CD8-positive, alpha-beta memory T cell (primary cell): Measurements from ENCODE around the gene OPN1MW. TPM values are rescaled to one million over a fixed set of nuclear protein-coding genes. Genes with fewer than 3 reads are reported as not detected.
"Not testable (repeated sequence)": the region's sequence is repeated elsewhere in the genome, so short reads cannot be mapped to it uniquely, and the experiment has no call there.

Experiments
- CTCF ChIA-PET: fragments of 350-600 bp; sonication (Branson Sonifier 250); formaldehyde crosslinking; loops from one replicate; lab custom pipeline; 2021; ENCODE audit warnings: antibody characterized with exemption; lab: Charles Lee
- POLR2A ChIA-PET: fragments of 350-600 bp; sonication (Branson Sonifier 250); formaldehyde crosslinking; loops from one replicate; lab custom pipeline; 2021; ENCODE audit warnings: antibody characterized with exemption; lab: Charles Lee
- DNase-seq, 5 donors: peaks; one replicate each; pipeline versions ENCODE4 v3.0.0 to v3.0.0-alpha.2; 2020 to 2022; ENCODE audit warnings: mixed read lengths in 1 of 5
- H3K27ac ChIP-seq: one replicate; pipeline ENCODE4 v1.7.0; 2013; ENCODE audit warnings: low read depth, mild to moderate bottlenecking, low read length, moderate library complexity
- H3K27me3 ChIP-seq: 2 replicates; pipeline ENCODE4 v1.7.0; 2013; ENCODE audit warnings: low read length, mild to moderate bottlenecking; ENCODE audit not compliant: insufficient read depth, poor library complexity, severe bottlenecking
- H3K36me3 ChIP-seq: 2 replicates; pipeline ENCODE4 v1.7.0; 2013; ENCODE audit warnings: mild to moderate bottlenecking, low read length, moderate library complexity; ENCODE audit not compliant: insufficient read depth
- H3K4me1 ChIP-seq: 2 replicates; pipeline ENCODE4 v1.7.0; 2013; ENCODE audit warnings: mild to moderate bottlenecking, low read length, moderate library complexity; ENCODE audit not compliant: insufficient read depth
- H3K4me3 ChIP-seq: 2 replicates; pipeline ENCODE4 v1.7.0; 2013; ENCODE audit warnings: mild to moderate bottlenecking, low read length
- H3K9me3 ChIP-seq: 2 replicates; pipeline ENCODE4 v1.7.0; 2013; ENCODE audit warnings: mild to moderate bottlenecking, low read length
- H3K27ac Mint-ChIP-seq, 8 donors: one replicate each; pipeline ENCODE4 v1.8.0; 2020 to 2021; ENCODE audit warnings: mixed read lengths in 8 of 8, mild to moderate bottlenecking in 6 of 8, inconsistent platforms in 3 of 8, moderate library complexity in 3 of 8
- H3K27me3 Mint-ChIP-seq, 2 donors: one replicate each; pipeline ENCODE4 v1.8.0; 2020 to 2021; ENCODE audit warnings: mixed read lengths in 2 of 2, mild to moderate bottlenecking in 1 of 2, moderate library complexity in 1 of 2
- H3K36me3 Mint-ChIP-seq, 3 donors: one replicate each; pipeline ENCODE4 v1.8.0; 2020 to 2021; ENCODE audit warnings: mixed read lengths in 3 of 3, inconsistent platforms in 1 of 3, mild to moderate bottlenecking in 1 of 3
- H3K4me1 Mint-ChIP-seq, 3 donors: one replicate each; pipeline ENCODE4 v1.8.0; 2020 to 2021; ENCODE audit warnings: mixed read lengths in 3 of 3, inconsistent platforms in 1 of 3, mild to moderate bottlenecking in 1 of 3
- H3K4me3 Mint-ChIP-seq, 7 donors: one replicate each; pipeline ENCODE4 v1.8.0; 2020 to 2021; ENCODE audit warnings: mixed read lengths in 7 of 7, mild to moderate bottlenecking in 6 of 7, moderate library complexity in 4 of 7, inconsistent platforms in 2 of 7
- H3K9me3 Mint-ChIP-seq, 5 donors: one replicate each; pipeline ENCODE4 v1.8.0; 2020 to 2022; ENCODE audit warnings: mixed read lengths in 5 of 5, mild to moderate bottlenecking in 3 of 5, moderate library complexity in 2 of 5, inconsistent platforms in 1 of 5
- polyA plus RNA-seq: library from polyadenylated mRNA; unstranded; fragments of 300-500 nt; fragmentation: Illumina TruSeq; gene quantifications from one replicate; pipeline ENCODE4 v1.2.3, GENCODE V29; 2021
- total RNA-seq, 2 experiments: library from RNA; stranded (reverse); gene quantifications; one replicate each; pipeline ENCODE4 v1.2.3, GENCODE V29; 2021

OPN1MW gene
- total and polyA plus RNA-seq, 3 experiments from 2014 or later = not detected

DNA sequence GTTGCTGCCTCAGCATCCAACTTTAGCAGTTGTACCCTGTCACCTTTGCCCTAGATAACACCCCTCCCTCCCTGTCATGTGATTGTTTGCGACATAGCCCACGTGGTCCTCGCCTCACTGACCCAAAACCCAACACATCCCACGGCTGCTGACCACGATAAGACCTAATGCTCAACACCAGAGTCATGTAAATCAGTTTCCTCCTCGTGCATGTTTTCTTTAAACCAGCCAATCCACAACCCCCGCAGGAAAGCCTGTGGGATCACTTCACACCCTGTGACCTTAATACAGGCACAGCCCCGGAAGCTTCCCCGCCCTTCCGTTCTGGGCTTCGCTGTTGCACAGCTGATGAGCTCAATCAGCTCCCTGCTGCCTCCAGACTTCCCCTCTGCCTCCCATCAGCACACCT, 9.9 kb upstream of the OPN1MW start:
- H3K36me3 Mint-ChIP-seq, H3K9me3 ChIP-seq, H3K27me3 Mint-ChIP-seq, H3K4me1 Mint-ChIP-seq, H3K4me1 ChIP-seq, H3K9me3 Mint-ChIP-seq, H3K4me3 Mint-ChIP-seq, DNase-seq, H3K4me3 ChIP-seq, CTCF ChIA-PET, H3K27me3 ChIP-seq, H3K27ac Mint-ChIP-seq, POLR2A ChIA-PET, H3K36me3 ChIP-seq, H3K27ac ChIP-seq: not testable (repeated sequence)

DNA sequence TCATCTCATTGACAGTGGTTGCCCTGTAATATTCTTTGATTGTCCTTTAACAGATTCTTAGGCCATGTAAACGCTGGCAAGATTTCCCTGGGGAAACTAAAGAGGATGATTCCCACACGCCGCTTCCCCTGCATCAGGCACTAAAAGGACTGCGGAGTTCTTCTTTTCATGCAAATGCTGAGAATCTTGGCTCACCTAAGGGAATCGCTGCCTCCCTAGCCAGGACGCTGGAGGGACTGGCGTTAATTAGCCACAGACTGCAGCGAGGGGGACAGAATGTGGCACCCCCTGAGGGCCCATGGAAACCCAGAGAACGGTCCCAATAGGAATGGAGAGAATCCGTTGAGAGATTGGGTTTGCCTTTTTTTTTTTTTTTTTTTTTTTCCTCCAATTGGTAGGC, 8.0 kb upstream of the OPN1MW start:
- H3K4me3 ChIP-seq, POLR2A ChIA-PET, H3K27me3 ChIP-seq, H3K27me3 Mint-ChIP-seq, H3K27ac ChIP-seq, CTCF ChIA-PET, H3K9me3 ChIP-seq, H3K36me3 ChIP-seq, H3K4me3 Mint-ChIP-seq, H3K4me1 Mint-ChIP-seq, H3K4me1 ChIP-seq, H3K27ac Mint-ChIP-seq, DNase-seq, H3K36me3 Mint-ChIP-seq, H3K9me3 Mint-ChIP-seq: not testable (repeated sequence)

DNA sequence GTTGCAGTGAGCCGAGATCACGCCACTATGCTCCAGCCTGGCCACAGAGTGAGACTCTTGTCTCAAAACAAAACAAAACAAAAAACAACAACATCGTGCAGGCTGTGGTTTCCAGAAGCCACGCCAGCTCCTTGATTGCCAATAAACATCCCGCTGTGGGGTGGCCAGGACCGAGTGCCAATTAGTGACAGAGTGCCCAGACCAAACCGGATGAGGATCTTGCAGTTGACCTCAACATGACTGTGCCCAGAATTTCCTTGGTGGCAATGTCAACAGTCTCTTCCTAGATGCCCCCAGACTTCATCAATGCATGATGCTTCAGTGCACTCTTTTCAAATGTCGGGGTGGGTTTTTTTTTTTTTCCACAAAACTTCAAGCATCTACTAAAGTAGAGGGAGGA, 1.4 kb downstream of the OPN1MW start:
- H3K27ac ChIP-seq, H3K36me3 Mint-ChIP-seq, H3K27me3 ChIP-seq, H3K27me3 Mint-ChIP-seq, H3K9me3 ChIP-seq, H3K36me3 ChIP-seq, H3K4me1 ChIP-seq, CTCF ChIA-PET, H3K4me3 ChIP-seq, H3K27ac Mint-ChIP-seq, H3K4me3 Mint-ChIP-seq, H3K4me1 Mint-ChIP-seq, H3K9me3 Mint-ChIP-seq, DNase-seq, POLR2A ChIA-PET: not testable (repeated sequence)

DNA sequence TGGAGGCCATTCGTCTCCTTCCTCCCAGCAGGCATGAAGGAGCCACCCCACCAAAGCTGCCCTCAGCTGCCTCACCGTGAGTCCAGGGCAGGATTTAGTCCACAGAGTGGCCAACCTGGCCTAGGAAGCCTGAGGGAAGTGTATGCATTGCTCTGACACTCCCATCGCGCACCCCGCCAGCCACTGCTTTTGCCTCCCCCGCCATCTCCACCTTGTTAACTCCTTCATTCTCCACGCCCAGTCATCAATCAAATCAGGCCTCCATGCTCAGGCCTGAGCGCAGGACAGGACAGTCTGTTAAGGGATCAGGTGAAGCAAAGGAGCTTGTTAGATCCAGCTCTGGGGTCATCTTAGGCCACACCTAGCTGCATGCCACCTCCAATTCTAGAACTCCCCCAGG, 10.4 kb downstream of the OPN1MW start:
- H3K4me3 ChIP-seq, H3K4me1 ChIP-seq, H3K27ac ChIP-seq, POLR2A ChIA-PET, H3K4me3 Mint-ChIP-seq, H3K4me1 Mint-ChIP-seq, DNase-seq, H3K9me3 ChIP-seq, H3K27me3 Mint-ChIP-seq, H3K27me3 ChIP-seq, H3K36me3 ChIP-seq, H3K9me3 Mint-ChIP-seq, CTCF ChIA-PET, H3K27ac Mint-ChIP-seq, H3K36me3 Mint-ChIP-seq: not testable (repeated sequence)

DNA sequence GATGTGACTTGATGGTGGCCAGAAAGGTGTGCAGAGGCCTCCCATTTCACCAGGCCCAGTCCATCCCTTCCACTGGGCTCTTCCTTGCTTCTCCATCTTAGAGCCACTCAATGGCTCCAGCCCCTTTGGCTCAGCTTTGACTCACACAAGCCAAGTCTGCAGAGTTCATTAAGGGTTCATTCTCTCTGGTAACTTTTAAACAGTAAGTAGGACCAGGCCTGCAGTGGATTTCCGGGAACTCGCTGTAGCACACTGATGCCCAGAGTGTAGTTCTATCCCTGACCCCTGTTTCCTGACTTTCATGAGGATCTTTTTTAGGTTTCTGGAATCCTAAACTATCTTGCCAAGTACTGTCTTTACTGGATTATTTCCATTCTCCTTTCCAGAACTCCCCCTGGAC, 11.9 kb downstream of the OPN1MW start:
- DNase-seq, CTCF ChIA-PET, H3K4me1 Mint-ChIP-seq, H3K4me3 ChIP-seq, H3K4me3 Mint-ChIP-seq, H3K9me3 ChIP-seq, H3K27me3 Mint-ChIP-seq, H3K9me3 Mint-ChIP-seq, H3K27ac ChIP-seq, H3K27ac Mint-ChIP-seq, H3K36me3 Mint-ChIP-seq, H3K4me1 ChIP-seq, POLR2A ChIA-PET, H3K36me3 ChIP-seq, H3K27me3 ChIP-seq: not testable (repeated sequence)

DNA sequence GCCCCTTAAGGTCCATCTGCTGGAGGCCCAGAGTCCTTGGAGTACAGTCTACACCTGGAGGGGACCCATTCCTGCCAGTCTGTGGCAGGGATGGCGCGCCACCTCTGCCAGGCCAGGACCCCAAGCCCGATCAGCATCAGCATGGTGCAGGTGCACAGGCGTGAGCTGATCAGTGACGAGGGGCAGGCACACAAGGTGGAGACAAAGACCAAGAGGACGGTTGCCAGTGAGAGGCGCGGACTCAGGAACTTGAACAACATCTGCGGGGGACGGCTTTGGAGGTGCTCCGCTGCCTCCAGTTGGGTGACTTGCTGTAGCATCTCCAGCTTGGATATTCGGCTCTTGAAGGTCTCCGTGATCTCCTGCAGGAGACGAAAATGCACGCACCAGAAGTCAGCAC, 14.1 kb downstream of the OPN1MW start:
- H3K9me3 Mint-ChIP-seq, POLR2A ChIA-PET, H3K27me3 ChIP-seq, H3K36me3 ChIP-seq, H3K4me3 ChIP-seq, DNase-seq, H3K4me1 ChIP-seq, CTCF ChIA-PET, H3K4me1 Mint-ChIP-seq, H3K27me3 Mint-ChIP-seq, H3K27ac ChIP-seq, H3K36me3 Mint-ChIP-seq, H3K4me3 Mint-ChIP-seq, H3K27ac Mint-ChIP-seq, H3K9me3 ChIP-seq: not testable (repeated sequence)

DNA sequence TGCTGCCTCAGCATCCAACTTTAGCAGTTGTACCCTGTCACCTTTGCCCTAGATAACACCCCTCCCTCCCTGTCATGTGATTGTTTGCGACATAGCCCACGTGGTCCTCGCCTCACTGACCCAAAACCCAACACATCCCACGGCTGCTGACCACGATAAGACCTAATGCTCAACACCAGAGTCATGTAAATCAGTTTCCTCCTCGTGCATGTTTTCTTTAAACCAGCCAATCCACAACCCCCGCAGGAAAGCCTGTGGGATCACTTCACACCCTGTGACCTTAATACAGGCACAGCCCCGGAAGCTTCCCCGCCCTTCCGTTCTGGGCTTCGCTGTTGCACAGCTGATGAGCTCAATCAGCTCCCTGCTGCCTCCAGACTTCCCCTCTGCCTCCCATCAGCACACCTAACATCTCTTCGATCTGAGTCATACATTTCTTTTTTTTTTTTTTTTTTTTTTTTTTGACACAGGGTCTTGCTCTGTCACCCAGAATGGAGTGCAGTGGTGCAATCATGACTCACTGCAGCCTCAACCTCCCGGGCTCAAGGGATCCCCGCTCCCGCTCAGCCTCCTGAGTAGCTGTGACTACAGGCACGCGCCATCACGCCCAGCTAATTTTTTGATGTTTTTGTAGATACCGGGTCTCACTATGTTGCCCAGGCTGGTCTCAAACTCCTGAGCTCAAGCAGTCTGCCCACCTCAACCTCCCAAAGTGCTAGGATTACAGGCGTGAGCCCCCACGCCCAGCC, 27.4 kb downstream of the OPN1MW start:
- H3K4me1 Mint-ChIP-seq, H3K27me3 ChIP-seq, H3K36me3 ChIP-seq, H3K4me1 ChIP-seq, CTCF ChIA-PET, H3K9me3 ChIP-seq, DNase-seq, H3K36me3 Mint-ChIP-seq, H3K9me3 Mint-ChIP-seq, H3K4me3 ChIP-seq, H3K27me3 Mint-ChIP-seq, H3K27ac ChIP-seq: not testable (repeated sequence)
- H3K27ac Mint-ChIP-seq = peak overlapping the region in 1 of 8 donors; percentile 63
- H3K4me3 Mint-ChIP-seq = peak overlapping the region in 1 of 7 donors; percentile 48
- POLR2A ChIA-PET = interaction anchor here (0.7 kb wide), 1 partner anchor 159 kb away, joined by 3 read pairs; no protein-coding TSS in a partner anchor

DNA sequence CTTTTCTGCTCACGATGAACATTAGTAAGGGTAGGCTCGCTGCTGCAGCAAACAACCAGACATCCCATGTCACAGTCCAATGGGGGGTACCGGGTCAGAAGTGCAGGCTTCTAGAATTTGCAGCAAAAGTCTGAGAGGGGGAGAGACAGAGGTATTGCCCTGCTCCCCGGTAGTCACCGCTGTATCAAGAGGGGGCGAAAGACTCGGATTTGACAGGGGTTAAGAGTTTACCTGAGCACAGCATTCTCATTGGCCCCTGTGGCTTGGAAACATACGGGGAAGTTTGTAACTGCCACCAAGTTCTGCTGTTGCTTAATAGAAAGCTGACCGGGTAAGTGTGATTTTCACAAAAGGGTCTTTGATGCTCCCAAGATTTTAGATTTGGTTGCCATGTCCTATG, 28.7 kb downstream of the OPN1MW start:
- H3K4me3 Mint-ChIP-seq, H3K4me1 Mint-ChIP-seq, H3K27me3 ChIP-seq, DNase-seq, POLR2A ChIA-PET, H3K9me3 ChIP-seq, CTCF ChIA-PET, H3K4me1 ChIP-seq, H3K27ac ChIP-seq, H3K27me3 Mint-ChIP-seq, H3K9me3 Mint-ChIP-seq, H3K4me3 ChIP-seq, H3K36me3 Mint-ChIP-seq, H3K36me3 ChIP-seq: not testable (repeated sequence)
- H3K27ac Mint-ChIP-seq = peak overlapping the region in 3 of 8 donors; percentile 51 to 90 (median 87)

DNA sequence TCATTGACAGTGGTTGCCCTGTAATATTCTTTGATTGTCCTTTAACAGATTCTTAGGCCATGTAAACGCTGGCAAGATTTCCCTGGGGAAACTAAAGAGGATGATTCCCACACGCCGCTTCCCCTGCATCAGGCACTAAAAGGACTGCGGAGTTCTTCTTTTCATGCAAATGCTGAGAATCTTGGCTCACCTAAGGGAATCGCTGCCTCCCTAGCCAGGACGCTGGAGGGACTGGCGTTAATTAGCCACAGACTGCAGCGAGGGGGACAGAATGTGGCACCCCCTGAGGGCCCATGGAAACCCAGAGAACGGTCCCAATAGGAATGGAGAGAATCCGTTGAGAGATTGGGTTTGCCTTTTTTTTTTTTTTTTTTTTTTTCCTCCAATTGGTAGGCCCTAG, 29.1 kb downstream of the OPN1MW start:
- H3K4me1 Mint-ChIP-seq, DNase-seq, H3K36me3 ChIP-seq, H3K4me3 Mint-ChIP-seq, CTCF ChIA-PET, H3K27ac Mint-ChIP-seq, H3K4me3 ChIP-seq, H3K27ac ChIP-seq, POLR2A ChIA-PET, H3K36me3 Mint-ChIP-seq, H3K27me3 ChIP-seq, H3K4me1 ChIP-seq, H3K9me3 ChIP-seq, H3K27me3 Mint-ChIP-seq, H3K9me3 Mint-ChIP-seq: not testable (repeated sequence)
